Keratinocyte (primary cell): ENCODE measurements around the gene TFAP2D. TPM values are rescaled to one million over a fixed set of nuclear protein-coding genes. Genes with fewer than 3 reads are reported as not detected.

ENCODE experiments used
- DNase-seq: peaks from one replicate; pipeline ENCODE4 v3.0.0-alpha.2; 2011; ENCODE audit warnings: low read depth, missing footprints, low spot score
- FAIRE-seq: peaks from 2 replicates; lab custom pipeline; 2011; peaks lifted over from hg19 to GRCh38; lab: Jason Lieb, UNC
- H2AFZ ChIP-seq: 2 replicates; pipeline ENCODE4 v1.6.0; 2012; ENCODE audit warnings: low read length, control low read depth, inconsistent platforms; ENCODE audit not compliant: control insufficient read depth
- H3K27ac ChIP-seq: 2 replicates; pipeline ENCODE4 v1.5.1; 2011; ENCODE audit warnings: low read length; ENCODE audit not compliant: control insufficient read depth, insufficient read depth
- H3K27me3 ChIP-seq: 3 replicates; pipeline ENCODE4 v1.6.0; 2011; ENCODE audit warnings: low read length; ENCODE audit not compliant: control insufficient read depth, insufficient read depth; ENCODE audit errors: extremely low read depth
- H3K36me3 ChIP-seq, 2 experiments: 2 replicates in 1 of 2; 3 replicates in 1 of 2; pipeline ENCODE4 v1.5.1; 2011; ENCODE audit warnings: low read length in 2 of 2, mild to moderate bottlenecking in 1 of 2; ENCODE audit not compliant: control insufficient read depth in 2 of 2, insufficient read depth in 2 of 2; ENCODE audit errors: extremely low read depth in 1 of 2
- H3K4me1 ChIP-seq: 3 replicates; pipeline ENCODE4 v1.5.1; 2011; ENCODE audit warnings: low read length; ENCODE audit not compliant: control insufficient read depth, insufficient read depth; ENCODE audit errors: extremely low read depth
- H3K4me2 ChIP-seq: 3 replicates; pipeline ENCODE4 v1.6.0; 2011; ENCODE audit warnings: low read depth, low read length; ENCODE audit not compliant: control insufficient read depth, insufficient read depth; ENCODE audit errors: extremely low read depth
- H3K4me3 ChIP-seq, 3 experiments: fragments of 200-600 bp in 1 of 3; sonication (generic) in 1 of 3; 2 replicates in 2 of 3; 3 replicates in 1 of 3; pipeline ENCODE4 v1.5.1; 2011 to 2016; ENCODE audit warnings: low read length in 3 of 3, mild to moderate bottlenecking in 3 of 3, control low read depth in 2 of 3, inconsistent platforms in 1 of 3, low read depth in 1 of 3, mixed read lengths in 1 of 3, mixed run types in 1 of 3, moderate library complexity in 1 of 3; ENCODE audit not compliant: control insufficient read depth in 2 of 3, insufficient read depth in 2 of 3; ENCODE audit errors: extremely low read depth in 1 of 3
- H3K79me2 ChIP-seq: 2 replicates; pipeline ENCODE4 v1.6.0; 2012; ENCODE audit warnings: low read length; ENCODE audit not compliant: control insufficient read depth, insufficient read depth
- H3K9ac ChIP-seq: 3 replicates; pipeline ENCODE4 v1.6.0; 2011; ENCODE audit warnings: low read length; ENCODE audit not compliant: control insufficient read depth, insufficient read depth; ENCODE audit errors: extremely low read depth
- H3K9me1 ChIP-seq: 3 replicates; pipeline ENCODE4 v1.6.0; 2011; ENCODE audit warnings: low read length; ENCODE audit not compliant: control insufficient read depth, insufficient read depth; ENCODE audit errors: extremely low read depth
- H3K9me3 ChIP-seq: 2 replicates; pipeline ENCODE4 v1.5.1; 2012; ENCODE audit warnings: low read depth, low read length; ENCODE audit not compliant: control insufficient read depth
- H4K20me1 ChIP-seq: 3 replicates; pipeline ENCODE4 v1.6.0; 2011; ENCODE audit warnings: low read length; ENCODE audit not compliant: control insufficient read depth, insufficient read depth; ENCODE audit errors: extremely low read depth
- CTCF ChIP-seq, 3 experiments: IDR thresholded peaks in 1 of 3; conservative IDR thresholded peaks in 1 of 3; optimal IDR thresholded peaks in 1 of 3; 2 replicates in 2 of 3; 3 replicates in 1 of 3; pipeline versions ENCODE3 to v1.5.1; 2011; ENCODE audit warnings: low read length in 3 of 3, mild to moderate bottlenecking in 3 of 3, moderate library complexity in 2 of 3, control low read depth in 1 of 3, inconsistent platforms in 1 of 3; ENCODE audit not compliant: insufficient read depth in 2 of 3; ENCODE audit errors: extremely low read depth in 1 of 3
- EZH2 ChIP-seq: IDR thresholded peaks from one replicate; pipeline ENCODE4 v1.6.1; 2012; ENCODE audit warnings: inconsistent platforms, mild to moderate bottlenecking, low read length, moderate library complexity
- dilution Hi-C: fragments of 300-500 bp; cut with MboI; formaldehyde crosslinking; loops from one replicate; pipeline ENCODE4 v1.7.0; 2020; ENCODE audit warnings: low sequenced_read_pairs; ENCODE audit not compliant: extremely low pct_ligation_motif_present
- polyA plus RNA-seq, 5 experiments: library from polyadenylated mRNA; depleted of rRNA in 3 of 5; stranded (reverse) in 3 of 5; stranded (forward) in 1 of 5; unstranded in 1 of 5; fragments of >200 nt; gene quantifications; 1 replicate in 1 of 5; 2 replicates in 3 of 5; 3 replicates in 1 of 5; pipeline versions ENCODE4 v1.2.1 to v1.2.3, GENCODE V29; 2011 to 2012; ENCODE audit warnings: missing spikeins in 2 of 5, low read depth in 1 of 5, low replicate concordance in 1 of 5

Gene TFAP2D
- polyA plus RNA-seq, 1 donor (not counting 4 experiments of a cell fraction or from before 2014, with no cell fraction given): not detected

GRCh38 chr6:50689210-50689609 is 24.1 kb upstream of the TFAP2D start:
- Histone ChIP-seq H3K79me2 (no peaks in the 10 kb centered on the region), H3K36me3 (no peaks in the 10 kb centered on the region), H3K4me1 (no peaks in the 10 kb centered on the region), H3K9ac (no peak overlapping the region), H4K20me1 (no peaks in the 10 kb centered on the region), H3K4me3 (no peak overlapping the region), H2AFZ (no peak overlapping the region), H3K9me3 (no peaks in the 10 kb centered on the region), H3K27ac (no peak overlapping the region), H3K9me1 (no peaks in the 10 kb centered on the region), H3K4me2 (no peak overlapping the region), H3K27me3 (no peaks in the 10 kb centered on the region)
- DNase-seq (no peak), FAIRE-seq (no peak)
- no peak for TF ChIP-seq EZH2
- TF ChIP-seq CTCF (optimal IDR thresholded peaks at IDR 0.05 in 1 of 3, IDR thresholded peaks at IDR 0.05 in 1 of 3, conservative IDR thresholded peaks at IDR 0.05 in 1 of 3; ENCODE audit: extremely low read depth in 1 of 3, insufficient read depth in 2 of 3, low read length in 3 of 3): no peak
- dilution Hi-C loops: no loop called here

GRCh38 chr6:50691814-50692495 is 21.4 kb upstream of the TFAP2D start:
- Histone ChIP-seq H3K4me2 (no peak overlapping the region), H3K9me3 (no peaks in the 10 kb centered on the region), H3K79me2 (no peaks in the 10 kb centered on the region), H3K4me1 (no peaks in the 10 kb centered on the region), H3K27me3 (no peaks in the 10 kb centered on the region), H4K20me1 (no peaks in the 10 kb centered on the region), H3K9ac (no peak overlapping the region), H3K9me1 (no peaks in the 10 kb centered on the region), H3K27ac (no peak overlapping the region), H3K4me3 (no peak overlapping the region), H3K36me3 (no peaks in the 10 kb centered on the region), H2AFZ (no peak overlapping the region)
- FAIRE-seq (no peak), DNase-seq (no peak)
- dilution Hi-C loops: no loop called here
- TF ChIP-seq EZH2 (no peak), CTCF (optimal IDR thresholded peaks at IDR 0.05 in 1 of 3, IDR thresholded peaks at IDR 0.05 in 1 of 3, conservative IDR thresholded peaks at IDR 0.05 in 1 of 3; ENCODE audit: extremely low read depth in 1 of 3, insufficient read depth in 2 of 3, low read length in 3 of 3) (no peak)
